HTR-8/SVneo (cell line): Measurements from ENCODE around the gene WASF3.

Experiments
- DNase-seq: peaks from one replicate; pipeline ENCODE4 v3.0.0; 2011; ENCODE audit warnings: low spot score, mixed read lengths; ENCODE audit not compliant: insufficient read length
- FAIRE-seq: peaks from 2 replicates; lab custom pipeline; 2011; peaks lifted over from hg19 to GRCh38; lab: Jason Lieb, UNC

WASF3 gene, protein sequence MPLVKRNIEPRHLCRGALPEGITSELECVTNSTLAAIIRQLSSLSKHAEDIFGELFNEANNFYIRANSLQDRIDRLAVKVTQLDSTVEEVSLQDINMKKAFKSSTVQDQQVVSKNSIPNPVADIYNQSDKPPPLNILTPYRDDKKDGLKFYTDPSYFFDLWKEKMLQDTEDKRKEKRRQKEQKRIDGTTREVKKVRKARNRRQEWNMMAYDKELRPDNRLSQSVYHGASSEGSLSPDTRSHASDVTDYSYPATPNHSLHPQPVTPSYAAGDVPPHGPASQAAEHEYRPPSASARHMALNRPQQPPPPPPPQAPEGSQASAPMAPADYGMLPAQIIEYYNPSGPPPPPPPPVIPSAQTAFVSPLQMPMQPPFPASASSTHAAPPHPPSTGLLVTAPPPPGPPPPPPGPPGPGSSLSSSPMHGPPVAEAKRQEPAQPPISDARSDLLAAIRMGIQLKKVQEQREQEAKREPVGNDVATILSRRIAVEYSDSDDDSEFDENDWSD

GRCh38 chr13:26557393-26558073, at the start of gene WASF3:
TSS of gene WASF3 (plus strand) at chr13:26557683. CDS start at chr13:26642271, 84,588 bp downstream.
- peak; percentile 94 for FAIRE-seq

GRCh38 chr13:26508885-26509284, 48.6 kb upstream of the WASF3 start:
- no peak for FAIRE-seq
- DNase-seq: no peak

More at GRCh38 chr13:26557393-26558073, at the start of gene WASF3:
- DNase-seq: peak; percentile 93

GRCh38 chr13:26509491-26509890, 48.0 kb upstream of the WASF3 start:
- no peak for DNase-seq
- no peak for FAIRE-seq

GRCh38 chr13:26513931-26514330, 43.6 kb upstream of the WASF3 start:
- no peak for FAIRE-seq
- no peak for DNase-seq

DNA sequence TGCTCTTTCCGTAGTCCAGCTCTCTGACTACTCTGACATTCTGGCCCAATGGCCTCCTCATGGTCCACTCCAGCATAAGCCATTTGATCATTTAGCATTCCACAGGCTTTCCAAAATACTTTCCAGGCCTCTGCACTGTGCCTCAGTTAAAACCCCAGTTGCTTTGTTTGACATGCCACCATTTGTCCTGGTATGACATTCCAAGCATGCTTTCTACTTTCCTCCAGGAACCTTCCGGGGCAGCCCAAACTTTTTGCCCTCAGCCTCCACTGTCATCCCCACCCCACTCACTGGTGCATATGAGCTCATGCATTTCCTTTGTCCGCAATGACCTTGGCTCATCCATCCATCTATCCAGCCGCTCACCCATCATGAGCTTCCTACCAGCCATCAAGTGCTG, 41.8 kb upstream of the WASF3 start:
- FAIRE-seq (no peak), DNase-seq (no peak)

DNA sequence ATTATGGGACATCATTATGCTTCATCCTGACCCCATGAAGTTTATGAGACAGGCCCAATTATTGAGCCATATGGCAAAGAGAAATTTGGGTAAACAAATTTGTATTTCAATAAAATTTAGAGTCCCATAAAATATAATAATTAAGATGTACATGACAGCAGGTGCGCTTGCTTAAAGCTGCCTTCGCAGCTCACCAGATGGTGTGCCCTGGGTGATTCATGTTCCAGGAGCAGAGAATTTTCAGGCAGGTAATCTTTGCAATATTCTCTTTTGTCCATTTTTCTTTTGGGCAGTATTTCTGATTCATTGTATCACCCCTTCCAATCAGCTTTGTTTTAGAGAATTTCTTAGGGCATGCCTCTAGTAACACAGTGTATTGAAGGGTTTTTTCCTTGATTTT, 39.5 kb upstream of the WASF3 start:
- DNase-seq (no peak), FAIRE-seq (no peak)

GRCh38 chr13:26518451-26518959, 39.0 kb upstream of the WASF3 start:
- no peak for FAIRE-seq

DNA sequence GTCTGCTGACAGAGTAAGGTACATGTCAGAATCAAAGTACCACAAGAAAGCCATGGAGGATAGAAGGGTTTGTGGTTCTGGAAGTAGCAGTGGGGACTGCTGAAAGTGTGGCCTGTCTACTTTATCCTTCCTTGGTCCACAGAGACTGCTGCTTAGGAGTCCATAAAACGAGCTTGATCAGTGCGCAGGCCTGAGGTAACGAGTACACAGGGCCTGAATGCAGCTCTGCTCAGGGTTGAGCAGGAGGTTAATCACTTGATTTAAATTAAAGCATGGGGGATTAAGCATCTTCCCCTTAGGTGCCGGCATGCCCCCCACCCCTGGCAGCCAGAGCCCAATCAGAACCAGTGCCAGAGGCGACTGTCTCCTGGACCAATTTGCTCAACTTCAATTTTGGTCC, 34.9 kb upstream of the WASF3 start:
- no peak for FAIRE-seq
- no peak for DNase-seq

More at GRCh38 chr13:26518451-26518959, 39.0 kb upstream of the WASF3 start:
- no peak for DNase-seq

DNA sequence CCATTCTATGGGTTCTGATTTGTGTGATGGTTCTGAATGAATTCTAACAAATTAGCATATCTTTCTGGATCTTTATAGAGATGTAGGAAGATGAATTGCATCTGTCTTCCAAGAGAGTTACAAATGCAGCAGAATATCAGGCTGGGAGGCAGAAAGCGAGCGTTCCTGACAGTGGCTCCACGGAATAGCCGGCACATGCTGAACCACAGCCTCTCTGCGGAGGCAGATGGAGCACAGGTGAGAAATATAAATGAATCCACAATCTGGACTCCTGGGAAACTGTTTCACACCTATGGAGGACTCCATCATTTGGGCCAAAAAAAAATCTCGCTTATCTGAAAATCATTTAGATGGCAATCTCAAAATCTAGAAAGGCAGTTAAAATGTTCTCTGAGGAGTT, 34.5 kb upstream of the WASF3 start:
- DNase-seq (no peak), FAIRE-seq (no peak)

DNA sequence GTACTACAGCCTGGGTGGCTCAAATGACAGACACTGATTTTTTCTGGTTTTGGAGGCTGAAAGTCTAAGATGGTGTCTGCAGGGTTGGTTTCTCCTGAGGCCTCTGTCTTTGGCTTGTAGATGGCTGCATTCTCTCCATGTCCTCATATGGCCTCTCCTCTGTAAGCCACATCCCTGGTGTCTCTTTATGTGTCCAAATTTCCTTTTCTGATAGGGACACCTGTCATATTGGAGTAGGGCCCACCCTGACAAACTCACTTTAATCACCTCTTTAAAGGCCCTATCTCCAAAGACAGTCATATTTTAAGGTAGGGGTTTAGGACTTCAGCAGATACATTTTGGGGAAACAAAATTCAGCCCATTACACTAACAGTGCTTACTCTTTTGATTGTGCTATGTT, 32.0 kb upstream of the WASF3 start:
- DNase-seq (no peak), FAIRE-seq (no peak)

- FAIRE-seq (no peak), DNase-seq (no peak)
Observed at GRCh38 chr13:26526702-26527216, 30.7 kb upstream of the WASF3 start.

GRCh38 chr13:26528527-26528926, 29.0 kb upstream of the WASF3 start:
- no peak for DNase-seq
- FAIRE-seq: no peak

GRCh38 chr13:26529441-26529840, 28.0 kb upstream of the WASF3 start:
- no peak for FAIRE-seq
- DNase-seq: peak; percentile 34

DNA sequence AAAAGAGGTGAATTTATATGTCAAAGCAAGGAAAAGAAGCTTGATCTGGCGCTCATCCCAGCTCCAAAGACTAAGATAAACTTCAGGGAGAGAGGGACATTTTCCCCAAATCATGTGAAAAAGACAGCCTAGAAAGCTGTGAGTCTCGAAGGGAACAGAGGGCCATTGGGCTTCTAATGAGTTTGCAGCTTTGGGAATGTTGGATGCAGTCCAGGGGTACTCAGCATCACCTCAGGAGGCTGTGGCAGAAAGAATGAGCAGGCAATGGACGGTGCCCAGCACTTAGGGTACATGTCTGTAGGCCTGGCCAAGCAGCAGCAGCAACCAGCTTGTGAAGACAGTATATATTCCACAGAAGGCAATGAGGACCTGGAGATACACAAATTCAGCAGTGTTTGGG, 25.7 kb upstream of the WASF3 start:
- DNase-seq (no peak), FAIRE-seq (no peak)

- DNase-seq (no peak), FAIRE-seq (no peak)
Observed at GRCh38 chr13:26534036-26534726, 23.3 kb upstream of the WASF3 start.

GRCh38 chr13:26538363-26539317, 18.8 kb upstream of the WASF3 start:
- DNase-seq: no peak
- FAIRE-seq: no peak

- no peak for FAIRE-seq
- DNase-seq: no peak
Observed at GRCh38 chr13:26539738-26540292, 17.7 kb upstream of the WASF3 start.

GRCh38 chr13:26540334-26540733, 17.1 kb upstream of the WASF3 start:
- DNase-seq (no peak), FAIRE-seq (no peak)

- no peak for FAIRE-seq
- DNase-seq: no peak
Observed at GRCh38 chr13:26541041-26541440, 16.4 kb upstream of the WASF3 start.
